CMK (cell line): ENCODE results near the gene TGFB2.

ENCODE experiments used
- DNase-seq: peaks from one replicate; pipeline ENCODE4 v3.0.0-alpha.2; 2010; ENCODE audit warnings: low read depth

Gene TGFB2

GRCh38 chr1:218425647-218426342 is 80.7 kb downstream of the TGFB2 start:
- DNase-seq, result no peak

GRCh38 chr1:218426343-218426657 is 81.2 kb downstream of the TGFB2 start:
- no peak for DNase-seq

GRCh38 chr1:218429301-218429700 is 84.2 kb downstream of the TGFB2 start:
- no peak for DNase-seq

- no peak for DNase-seq
Observed at GRCh38 chr1:218430346-218430745, 85.2 kb downstream of the TGFB2 start.

- no peak for DNase-seq
Observed at GRCh38 chr1:218430822-218431221, 85.7 kb downstream of the TGFB2 start.

- no peak for DNase-seq
Observed at GRCh38 chr1:218431476-218431875, 86.3 kb downstream of the TGFB2 start.

GRCh38 chr1:218433744-218434143 is 88.6 kb downstream of the TGFB2 start:
- DNase-seq, result no peak

- DNase-seq, result no peak
Observed at GRCh38 chr1:218435528-218435927, 90.4 kb downstream of the TGFB2 start.

- DNase-seq, result no peak
Observed at GRCh38 chr1:218436346-218436745, 91.2 kb downstream of the TGFB2 start.

- no peak for DNase-seq
Observed at GRCh38 chr1:218436997-218437396, 91.9 kb downstream of the TGFB2 start.

GRCh38 chr1:218439541-218440295 is 94.6 kb downstream of the TGFB2 start:
- no peak for DNase-seq

- no peak for DNase-seq
Observed at GRCh38 chr1:218443255-218443654, 98.1 kb downstream of the TGFB2 start.

GRCh38 chr1:218444173-218444572 is 99.0 kb downstream of the TGFB2 start:
- DNase-seq, result no peak

GRCh38 chr1:218444588-218444987 is 99.5 kb downstream of the TGFB2 start:
- no peak for DNase-seq

- no peak for DNase-seq
Observed at GRCh38 chr1:218447010-218447689, 102.0 kb downstream of the TGFB2 start.

GRCh38 chr1:218451415-218451814 is 106.3 kb downstream of the TGFB2 start:
- no peak for DNase-seq

- no peak for DNase-seq
Observed at GRCh38 chr1:218454700-218455282, 109.7 kb downstream of the TGFB2 start.

- DNase-seq, result no peak
Observed at GRCh38 chr1:218456444-218456843, 111.3 kb downstream of the TGFB2 start.

GRCh38 chr1:218459450-218459849 is 114.3 kb downstream of the TGFB2 start:
- DNase-seq, result no peak

GRCh38 chr1:218459878-218460711 is 115.0 kb downstream of the TGFB2 start:
- DNase-seq, result no peak

- no peak for DNase-seq
Observed at GRCh38 chr1:218461351-218461750, 116.2 kb downstream of the TGFB2 start.

GRCh38 chr1:218462116-218462515 is 117.0 kb downstream of the TGFB2 start:
- no peak for DNase-seq
